MG63 (cell line): ENCODE results near the gene CGNL1. TPM values are rescaled to one million over a fixed set of nuclear protein-coding genes. Genes with fewer than 3 reads are reported as not detected.

Experiments
- DNase-seq: peaks from one replicate; pipeline ENCODE4 v3.0.0-alpha.2; 2020
- H3K27me3 ChIP-seq: fragments of 250-450 bp; sonication (Bioruptor Pico); 2 replicates; pipeline ENCODE4 v1.5.1; 2020; ENCODE audit warnings: mild to moderate bottlenecking, moderate library complexity
- H3K36me3 ChIP-seq: fragments of 250-450 bp; sonication (Bioruptor Pico); 2 replicates; pipeline ENCODE4 v1.5.1; 2020; ENCODE audit warnings: mild to moderate bottlenecking, moderate library complexity
- H3K4me3 ChIP-seq: fragments of 250-450 bp; sonication (Bioruptor Pico); 2 replicates; pipeline ENCODE4 v1.5.1; 2020; ENCODE audit warnings: mild to moderate bottlenecking, moderate library complexity
- H3K9me3 ChIP-seq: fragments of 250-450 bp; sonication (Bioruptor Pico); 2 replicates; pipeline ENCODE4 v1.5.1; 2020; ENCODE audit warnings: mild to moderate bottlenecking, moderate library complexity
- total RNA-seq: library from RNA; depleted of rRNA; stranded (reverse); fragments of >200 nt; shearing (Covaris generic); gene quantifications from 2 replicates; pipeline ENCODE4 v1.2.3, GENCODE V29; 2014; ENCODE audit warnings: low replicate concordance

CGNL1 gene
- total RNA-seq, 1 experiment from 2014 or later: 0.03 TPM

DNA sequence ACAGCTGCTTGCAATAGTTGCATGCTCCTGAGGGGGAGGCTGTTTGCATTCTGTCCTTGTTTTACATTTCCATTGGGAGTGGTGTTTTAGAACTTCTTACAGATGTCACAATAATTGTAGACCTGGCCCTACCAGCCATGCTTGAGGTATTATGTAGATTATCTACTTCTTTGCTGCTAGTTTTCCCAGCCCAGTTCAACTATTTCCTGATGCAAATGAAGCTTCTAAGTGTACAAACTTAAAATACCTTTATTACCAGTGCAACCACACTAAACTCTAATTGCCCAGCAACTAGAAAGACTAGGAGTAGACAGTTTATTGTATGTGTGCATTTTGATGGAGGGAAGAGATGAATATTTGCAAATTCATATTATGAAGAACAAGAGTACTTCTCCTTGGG lies 110.5 kb downstream of the CGNL1 start:
- Histone ChIP-seq H3K9me3 (peaks cover 3% of the 10 kb centered on the region; the same call in 1 of the 2 replicates), H3K27me3 (no peaks in the 10 kb centered on the region), H3K36me3 (no peaks in the 10 kb centered on the region), H3K4me3 (no peak overlapping the region)
- no peak for DNase-seq

- no peak for DNase-seq
- Histone ChIP-seq H3K36me3 (no peaks in the 10 kb centered on the region), H3K4me3 (no peak overlapping the region), H3K27me3 (no peaks in the 10 kb centered on the region), H3K9me3 (peaks cover 3% of the 10 kb centered on the region; the same call in 1 of the 2 replicates)
Observed at GRCh38 chr15:57489122-57489521, 112.8 kb downstream of the CGNL1 start.

DNA sequence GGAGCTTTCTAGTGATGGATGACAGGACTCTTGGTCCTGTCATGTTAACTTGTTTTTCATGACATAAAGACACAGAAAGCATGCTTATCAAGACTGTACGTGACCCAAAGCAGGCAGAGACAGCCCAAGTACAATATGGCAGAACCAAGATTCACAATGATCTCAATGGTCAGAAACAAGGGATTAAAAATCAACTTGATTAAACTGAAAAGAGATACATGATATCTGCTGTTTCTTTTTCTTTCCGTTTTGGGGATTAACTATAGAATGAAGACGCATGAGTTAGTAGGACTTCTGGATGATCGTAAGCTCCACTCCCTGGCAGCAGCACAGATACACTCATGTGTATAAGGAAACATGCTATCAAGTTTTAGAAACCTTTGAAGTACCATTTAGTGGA lies 117.0 kb downstream of the CGNL1 start:
- Histone ChIP-seq H3K36me3 (no peaks in the 10 kb centered on the region), H3K9me3 (no peaks in the 10 kb centered on the region), H3K4me3 (no peak overlapping the region), H3K27me3 (no peaks in the 10 kb centered on the region)
- DNase-seq: no peak

GRCh38 chr15:57494581-57494980 lies 118.3 kb downstream of the CGNL1 start:
- Histone ChIP-seq H3K36me3 (no peaks in the 10 kb centered on the region), H3K9me3 (no peaks in the 10 kb centered on the region), H3K27me3 (no peaks in the 10 kb centered on the region), H3K4me3 (no peak overlapping the region)
- no peak for DNase-seq

DNA sequence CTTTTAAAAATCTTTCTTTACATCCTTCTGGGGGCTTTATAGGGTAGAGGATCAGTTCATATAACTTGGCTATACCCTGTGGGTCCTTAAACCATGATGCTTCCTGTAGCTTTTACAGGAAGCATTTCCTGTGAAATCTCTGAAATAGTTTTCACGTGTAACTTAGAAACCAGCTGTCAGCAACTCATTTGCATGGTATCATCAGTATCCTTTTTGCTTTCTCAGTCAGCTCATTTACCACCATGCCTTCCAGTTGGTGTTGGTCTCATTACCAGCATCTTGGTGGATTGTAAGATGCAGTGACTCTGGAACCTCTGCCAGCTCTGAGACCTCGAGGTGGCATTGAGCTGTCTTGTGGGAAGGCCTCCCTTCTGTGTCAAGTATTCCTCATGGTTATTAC lies 118.7 kb downstream of the CGNL1 start:
- H3K9me3 ChIP-seq: no peaks in the 10 kb centered on the region
- DNase-seq: no peak
- no peaks in the 10 kb centered on the region for H3K36me3 ChIP-seq
- H3K4me3 ChIP-seq: no peak overlapping the region
- no peaks in the 10 kb centered on the region for H3K27me3 ChIP-seq

DNA sequence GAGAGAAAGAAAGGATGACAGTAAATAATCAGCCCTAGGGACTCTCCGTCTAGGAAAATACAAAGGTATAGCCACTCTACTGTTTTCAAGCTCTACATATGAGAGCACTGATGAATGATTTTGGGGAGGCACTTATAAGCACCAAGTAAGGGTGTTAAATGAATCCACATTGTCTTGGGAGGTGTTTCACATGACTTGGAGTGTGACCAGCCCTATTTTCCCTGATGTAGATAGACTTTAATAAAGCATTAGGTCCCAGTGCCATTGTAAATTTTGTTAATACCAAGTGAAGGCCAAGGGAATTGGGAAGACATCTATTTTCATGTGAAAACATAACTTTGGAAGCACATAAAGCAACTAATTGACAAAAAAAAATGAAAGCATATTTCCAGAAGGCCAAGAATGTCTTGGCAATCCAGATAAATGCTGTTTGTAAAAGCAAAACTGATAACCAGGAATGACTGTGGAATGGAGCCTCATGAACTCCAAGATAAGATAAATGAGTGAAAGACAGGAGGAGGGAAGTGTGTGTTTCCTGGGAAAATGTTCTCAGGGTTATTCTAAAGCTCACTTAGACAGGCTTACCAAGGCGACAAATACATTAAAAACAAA lies 119.4 kb downstream of the CGNL1 start:
- no peak overlapping the region for H3K4me3 ChIP-seq
- no peaks in the 10 kb centered on the region for H3K27me3 ChIP-seq
- H3K36me3 ChIP-seq: no peaks in the 10 kb centered on the region
- no peak for DNase-seq
- H3K9me3 ChIP-seq: no peaks in the 10 kb centered on the region

DNA sequence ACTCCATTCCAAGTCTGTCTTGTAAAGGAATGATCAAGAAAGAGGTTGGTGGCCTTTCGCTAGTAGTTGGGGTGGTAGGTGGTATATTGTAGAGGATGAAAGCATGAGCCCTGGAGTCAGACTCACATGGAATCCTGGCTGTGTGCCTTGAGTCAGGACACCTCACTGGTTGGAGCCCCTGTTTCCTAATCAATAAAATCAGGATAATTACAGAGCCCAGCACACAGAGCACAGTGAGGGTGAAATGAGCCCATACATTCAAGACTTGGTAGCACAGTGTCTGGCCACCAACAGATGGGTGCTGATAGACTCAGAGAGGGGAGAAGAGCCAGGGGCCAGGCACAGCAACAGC lies 120.3 kb downstream of the CGNL1 start:
- Histone ChIP-seq H3K4me3 (no peak overlapping the region), H3K36me3 (no peaks in the 10 kb centered on the region), H3K9me3 (no peaks in the 10 kb centered on the region), H3K27me3 (no peaks in the 10 kb centered on the region)
- no peak for DNase-seq

DNA sequence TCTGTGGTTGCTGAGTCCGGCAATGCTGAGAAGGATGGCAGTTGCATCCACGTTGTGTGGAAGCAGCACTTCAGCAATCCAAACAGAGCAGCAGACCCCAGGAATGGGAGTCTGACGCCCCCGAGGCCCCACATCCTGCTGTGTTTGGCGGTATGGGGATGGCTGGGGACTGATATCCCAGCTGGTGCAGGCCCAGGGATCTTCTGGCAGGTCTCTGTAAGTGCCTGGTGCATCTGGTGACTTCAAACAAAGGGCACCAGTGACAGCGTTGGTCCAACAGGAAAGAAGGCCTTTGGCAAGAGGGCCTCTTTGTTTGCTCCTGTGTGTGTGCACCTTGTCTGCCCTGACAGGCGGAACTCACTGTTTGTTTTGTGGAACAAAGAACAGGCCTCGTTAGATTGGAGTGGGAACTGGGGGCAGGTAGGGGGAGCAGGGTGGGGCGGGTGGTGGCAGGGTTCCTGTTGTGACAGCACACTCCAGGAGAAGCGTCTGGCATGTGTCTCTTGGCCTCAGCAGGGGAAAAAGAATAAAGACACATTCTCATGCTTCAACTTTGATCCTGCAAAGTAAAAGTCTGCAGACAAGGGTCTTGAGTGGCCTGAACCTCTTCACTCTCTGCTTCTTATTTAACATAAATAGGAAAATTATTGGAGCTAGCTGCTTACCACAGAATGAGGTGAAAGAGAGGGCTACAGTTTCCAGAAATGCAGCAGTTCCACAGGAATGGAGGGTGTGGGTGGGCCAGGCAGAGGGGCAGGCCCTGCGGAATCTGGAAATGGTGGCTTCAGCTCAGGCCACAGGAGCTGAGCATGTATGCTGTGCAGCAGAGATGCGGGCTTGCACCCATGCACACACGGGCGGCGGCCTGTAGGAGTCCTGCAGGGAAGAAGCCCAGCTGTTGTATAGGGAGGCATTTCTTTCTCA lies 120.9 kb downstream of the CGNL1 start:
- Histone ChIP-seq H3K27me3 (no peaks in the 10 kb centered on the region), H3K36me3 (no peaks in the 10 kb centered on the region), H3K4me3 (no peak overlapping the region), H3K9me3 (no peaks in the 10 kb centered on the region)
- no peak for DNase-seq

GRCh38 chr15:57500256-57500655 lies 124.0 kb downstream of the CGNL1 start:
- H3K4me3 ChIP-seq: no peak overlapping the region
- no peak for DNase-seq
- H3K9me3 ChIP-seq: no peaks in the 10 kb centered on the region
- no peaks in the 10 kb centered on the region for H3K36me3 ChIP-seq
- no peaks in the 10 kb centered on the region for H3K27me3 ChIP-seq

GRCh38 chr15:57500979-57501576 lies 124.8 kb downstream of the CGNL1 start:
- Histone ChIP-seq H3K9me3 (no peaks in the 10 kb centered on the region), H3K36me3 (no peaks in the 10 kb centered on the region), H3K27me3 (no peaks in the 10 kb centered on the region), H3K4me3 (no peak overlapping the region)
- DNase-seq: peak; percentile 53

DNA sequence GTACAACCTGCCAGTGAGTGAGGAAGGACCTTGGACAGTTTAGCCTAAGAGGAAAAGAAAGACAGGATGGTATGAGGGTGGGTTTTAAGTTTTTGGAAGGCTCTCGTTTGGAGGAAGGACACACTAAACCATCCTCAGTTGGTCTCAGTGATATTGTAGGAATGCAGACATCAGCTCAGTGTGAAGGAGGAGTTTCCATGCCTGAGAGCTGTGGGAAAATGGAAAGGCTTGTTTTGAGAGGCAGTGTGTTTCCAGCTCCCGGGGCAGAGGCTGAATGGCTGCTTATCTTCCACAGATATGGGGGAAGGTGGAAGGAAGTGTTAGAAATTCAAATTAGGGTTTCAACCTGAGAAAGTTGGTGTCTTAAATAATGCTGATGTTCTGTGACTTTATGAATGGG lies 125.8 kb downstream of the CGNL1 start:
- no peak for DNase-seq
- Histone ChIP-seq H3K9me3 (no peaks in the 10 kb centered on the region), H3K36me3 (no peaks in the 10 kb centered on the region), H3K27me3 (no peaks in the 10 kb centered on the region), H3K4me3 (no peak overlapping the region)

DNA sequence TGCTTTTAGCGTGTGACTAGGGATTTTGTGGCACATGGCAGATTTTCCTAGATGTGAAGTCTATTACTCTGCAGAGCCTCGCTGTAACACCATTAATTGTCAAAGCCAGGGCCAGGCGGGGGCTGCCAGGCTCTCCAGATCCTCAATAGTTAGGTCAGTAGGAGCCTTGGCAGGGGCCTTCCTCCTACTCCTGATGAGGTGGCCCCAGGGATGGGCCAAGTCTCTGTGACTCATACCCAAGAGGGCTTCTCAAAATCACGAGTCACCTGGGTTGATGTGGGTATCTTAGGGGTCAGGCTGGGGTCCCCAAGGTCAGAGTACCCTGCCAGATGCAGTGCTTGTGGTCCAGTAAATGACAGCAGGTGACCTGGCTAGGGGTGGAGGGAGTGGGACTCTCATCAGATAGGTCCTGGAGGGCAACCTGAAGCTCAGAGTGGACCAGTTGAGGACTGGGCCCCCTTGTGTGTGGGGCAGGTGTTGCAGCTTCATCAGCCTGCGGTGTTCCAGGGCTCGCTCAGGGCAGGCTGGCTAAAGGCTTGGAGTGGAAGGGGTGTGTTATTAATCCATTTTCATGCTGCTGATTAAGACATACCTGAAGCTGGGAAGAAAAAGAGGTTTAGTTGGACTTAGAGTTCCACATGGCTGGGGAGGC lies 126.9 kb downstream of the CGNL1 start:
- H3K36me3 ChIP-seq: no peaks in the 10 kb centered on the region
- H3K9me3 ChIP-seq: no peaks in the 10 kb centered on the region
- DNase-seq: peak; percentile 77
- H3K4me3 ChIP-seq: no peak overlapping the region
- no peaks in the 10 kb centered on the region for H3K27me3 ChIP-seq

- no peaks in the 10 kb centered on the region for H3K36me3 ChIP-seq
- no peak for DNase-seq
- H3K27me3 ChIP-seq: no peaks in the 10 kb centered on the region
- no peaks in the 10 kb centered on the region for H3K9me3 ChIP-seq
- H3K4me3 ChIP-seq: no peak overlapping the region
Observed at GRCh38 chr15:57503911-57504598, 127.8 kb downstream of the CGNL1 start.

GRCh38 chr15:57504599-57504940 lies 128.3 kb downstream of the CGNL1 start:
- no peaks in the 10 kb centered on the region for H3K9me3 ChIP-seq
- H3K4me3 ChIP-seq: no peak overlapping the region
- H3K27me3 ChIP-seq: no peaks in the 10 kb centered on the region
- no peaks in the 10 kb centered on the region for H3K36me3 ChIP-seq
- DNase-seq: no peak

- peak; percentile 31 for DNase-seq
- no peaks in the 10 kb centered on the region for H3K9me3 ChIP-seq
- no peak overlapping the region for H3K4me3 ChIP-seq
- H3K36me3 ChIP-seq: no peaks in the 10 kb centered on the region
- no peaks in the 10 kb centered on the region for H3K27me3 ChIP-seq
Observed at GRCh38 chr15:57505056-57505715, 128.9 kb downstream of the CGNL1 start.

- Histone ChIP-seq H3K36me3 (no peaks in the 10 kb centered on the region), H3K4me3 (no peak overlapping the region)
- DNase-seq: no peak
Observed at GRCh38 chr15:57505949-57506391, 129.7 kb downstream of the CGNL1 start.

More at GRCh38 chr15:57505949-57506391, 129.7 kb downstream of the CGNL1 start:
- H3K9me3 ChIP-seq: no peaks in the 10 kb centered on the region
- no peaks in the 10 kb centered on the region for H3K27me3 ChIP-seq
